ENCODE results near the gene IFI6.
A peak's percentile ranks its signal among the peaks of the same experiment; 100 is the strongest.
"Not testable (repeated sequence)": the region's sequence is repeated elsewhere in the genome, so short reads cannot be mapped to it uniquely, and the experiment has no call there.

The IFI6 gene

DNA sequence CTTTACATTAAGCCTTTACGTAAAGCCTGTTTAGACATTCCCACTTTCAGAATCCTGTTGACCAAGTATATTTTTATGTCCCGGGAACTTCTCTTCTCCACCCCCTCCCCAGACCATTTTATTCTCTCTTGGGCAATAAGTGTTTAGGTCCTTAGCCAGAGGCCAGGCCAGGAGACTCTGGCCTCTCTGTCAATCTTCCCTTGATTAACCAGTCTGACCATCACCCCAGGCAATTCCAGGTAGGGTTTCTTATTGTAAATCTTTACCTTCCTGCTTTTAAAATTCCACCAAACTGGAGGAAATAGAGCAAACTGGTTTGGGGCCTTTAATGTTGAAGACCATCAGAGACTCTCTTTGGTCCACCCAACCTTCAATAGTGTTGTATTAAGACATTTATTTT is 12.2 kb upstream of the IFI6 start:
- DNase-seq (ENCODE audit: low read depth) = no peak
- no peak overlapping the region for H3K4me3 ChIP-seq (ENCODE audit: low read length)
- TF ChIP-seq CTCF (conservative IDR thresholded peaks at IDR 0.05; ENCODE audit: low read length) = no peak

- no peak for TF ChIP-seq CTCF (conservative IDR thresholded peaks at IDR 0.05; ENCODE audit: low read length)
- DNase-seq (ENCODE audit: low read depth) = no peak
- H3K4me3 ChIP-seq (ENCODE audit: low read length) = no peak overlapping the region
Measured at GRCh38 chr1:27682351-27682944, 10.5 kb upstream of the IFI6 start.

- not testable (repeated sequence) for H3K4me3 ChIP-seq (ENCODE audit: low read length); DNase-seq (ENCODE audit: low read depth)
Measured at GRCh38 chr1:27681580-27681979, 9.6 kb upstream of the IFI6 start.

DNA sequence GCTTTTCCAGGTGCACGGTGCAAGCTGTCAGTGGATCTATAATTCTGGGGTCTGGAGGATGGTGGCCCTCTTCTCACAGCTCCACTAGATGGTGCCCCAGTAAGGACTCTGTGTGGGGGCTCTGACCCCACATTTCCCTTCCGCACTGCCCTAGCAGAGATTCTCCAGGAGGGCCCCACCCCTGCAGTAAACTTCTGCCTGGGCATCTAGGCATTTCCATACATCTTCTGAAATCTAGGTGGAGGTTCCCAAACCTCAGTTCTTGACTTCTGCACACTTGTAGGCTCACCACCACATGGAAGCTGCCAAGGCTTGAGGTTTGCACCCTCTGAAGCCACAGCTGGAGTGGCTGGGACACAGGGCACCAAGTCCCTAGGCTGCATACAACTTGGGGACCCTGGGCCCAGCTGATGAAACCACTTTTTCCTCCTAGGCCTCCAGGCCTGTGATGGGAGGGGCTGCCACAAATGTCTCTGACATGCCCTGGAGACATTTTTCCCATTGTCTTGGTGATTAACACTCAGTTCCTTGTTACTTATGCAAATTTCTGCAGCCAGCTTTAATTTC is 8.3 kb upstream of the IFI6 start:
- not testable (repeated sequence) for DNase-seq (ENCODE audit: low read depth); H3K4me3 ChIP-seq (ENCODE audit: low read length)

- TF ChIP-seq CTCF (conservative IDR thresholded peaks at IDR 0.05; ENCODE audit: low read length) = no peak
Measured at GRCh38 chr1:27678747-27679146, 6.8 kb upstream of the IFI6 start.

GRCh38 chr1:27676410-27676809 is 4.4 kb upstream of the IFI6 start:
- TF ChIP-seq CTCF (conservative IDR thresholded peaks at IDR 0.05; ENCODE audit: low read length) = no peak
- no peak for DNase-seq (ENCODE audit: low read depth)

More at GRCh38 chr1:27678747-27679146, 6.8 kb upstream of the IFI6 start:
- no peak overlapping the region for H3K4me3 ChIP-seq (ENCODE audit: low read length)
- no peak for DNase-seq (ENCODE audit: low read depth)

DNA sequence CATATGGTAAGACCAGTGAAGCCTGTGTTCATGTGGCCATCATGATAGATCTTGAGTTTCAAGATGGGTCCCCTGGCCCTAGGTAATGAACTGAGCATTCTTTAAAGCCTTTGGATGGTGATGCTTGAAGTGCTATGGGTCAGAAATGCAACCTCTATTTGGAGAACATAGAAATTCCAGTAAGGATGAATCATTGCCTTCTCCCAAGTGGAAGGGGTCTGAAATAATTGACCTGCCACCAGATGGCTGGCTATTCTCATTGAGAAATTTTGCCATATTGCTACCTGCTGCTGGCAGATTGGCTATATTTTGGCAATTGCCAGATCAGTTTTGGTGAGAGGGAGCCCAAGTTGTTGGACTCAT is 739 bp upstream of the IFI6 start:
- TF ChIP-seq CTCF (conservative IDR thresholded peaks at IDR 0.05; ENCODE audit: low read length) = 0 out of 2 replicates have a peak, but pooled peaks have one; percentile 11
- H3K4me3 ChIP-seq (ENCODE audit: low read length) = peak overlapping the region; percentile 78
- peak; percentile 54 for DNase-seq (ENCODE audit: low read depth)

More at GRCh38 chr1:27676410-27676809, 4.4 kb upstream of the IFI6 start:
- H3K4me3 ChIP-seq (ENCODE audit: low read length) = no peak overlapping the region

DNA sequence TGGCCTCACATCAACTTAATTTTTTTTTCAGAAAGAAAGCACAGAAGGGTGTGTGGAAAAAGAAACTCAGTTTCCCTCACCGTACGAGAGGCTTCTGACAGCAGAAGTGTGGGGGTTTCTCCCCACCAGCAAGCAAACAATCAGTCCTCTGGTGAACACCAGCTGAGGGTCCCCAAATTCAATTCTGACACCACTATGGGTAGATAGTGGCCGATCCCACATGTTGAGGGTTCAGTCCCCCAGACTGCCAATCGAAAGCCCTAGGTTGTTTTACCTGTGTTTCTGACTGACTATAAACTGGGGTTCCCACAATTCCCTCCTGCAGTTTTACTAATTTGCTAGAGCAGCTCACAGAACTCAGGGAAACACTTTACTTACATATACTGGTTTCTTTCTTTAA is 2.1 kb downstream of the IFI6 start:
- TF ChIP-seq CTCF (conservative IDR thresholded peaks at IDR 0.05; ENCODE audit: low read length) = no peak
- DNase-seq (ENCODE audit: low read depth) = no peak
- no peak overlapping the region for H3K4me3 ChIP-seq (ENCODE audit: low read length)
